NCI-H345 (cell line): ENCODE measurements around the gene RAE1.

ENCODE experiments used
- DNase-seq: peaks from one replicate; lab custom pipeline; 2025; lab: John Stamatoyannopoulos, UW

The RAE1 gene

DNA sequence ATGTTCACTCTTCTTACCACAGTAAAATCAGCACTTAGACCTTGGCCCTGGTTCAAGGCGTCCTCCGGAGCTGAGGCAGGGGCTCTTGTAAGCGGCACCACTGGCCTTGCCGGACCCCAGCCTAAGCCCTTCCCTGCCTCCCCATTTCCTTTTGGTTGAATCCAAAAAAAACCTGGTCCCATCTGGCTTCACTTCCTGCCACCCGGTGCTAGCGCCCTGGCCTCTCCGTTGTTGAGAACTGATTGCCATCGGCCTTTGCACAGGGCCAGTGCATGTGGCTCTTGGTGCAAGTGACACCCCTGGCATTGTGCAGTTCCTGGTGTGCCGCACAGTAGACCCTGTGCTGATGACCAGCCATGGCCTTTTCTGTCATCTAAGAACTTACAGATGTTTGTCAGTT lies 21.1 kb downstream of the RAE1 start:
- DNase-seq = no peak

- DNase-seq = no peak
Measured at GRCh38 chr20:57372581-57373350, 21.7 kb downstream of the RAE1 start.

DNA sequence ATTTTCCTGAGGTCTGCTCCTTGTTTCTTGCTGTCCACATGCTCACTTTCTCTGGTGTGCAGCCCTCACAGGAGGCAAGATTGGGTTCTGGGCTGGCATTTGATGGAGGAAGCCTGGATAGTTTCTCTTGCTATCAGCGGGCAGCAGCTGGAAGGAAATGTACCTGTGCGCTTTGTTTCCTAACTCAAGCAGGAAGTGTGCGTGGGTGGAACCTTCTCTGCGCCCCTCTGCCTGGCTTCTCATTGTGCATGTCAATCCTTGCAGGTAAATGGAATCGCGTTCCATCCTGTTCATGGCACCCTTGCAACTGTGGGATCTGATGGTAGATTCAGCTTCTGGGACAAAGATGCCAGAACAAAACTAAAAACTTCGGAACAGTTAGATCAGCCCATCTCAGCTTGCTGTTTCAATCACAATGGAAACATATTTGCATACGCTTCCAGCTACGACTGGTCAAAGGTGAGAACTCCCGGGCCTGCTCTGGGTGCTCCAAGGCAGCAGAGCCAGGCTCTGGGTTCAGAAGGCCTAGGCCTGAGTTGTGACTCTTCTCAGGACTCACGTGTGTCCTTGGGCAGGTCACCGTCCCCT lies 23.4 kb downstream of the RAE1 start:
- no peak for DNase-seq

- no peak for DNase-seq
Measured at GRCh38 chr20:57374931-57375651, 24.0 kb downstream of the RAE1 start.

- no peak for DNase-seq
Measured at GRCh38 chr20:57375652-57376230, 24.7 kb downstream of the RAE1 start.

GRCh38 chr20:57377350-57377749 lies 26.3 kb downstream of the RAE1 start:
- no peak for DNase-seq

DNA sequence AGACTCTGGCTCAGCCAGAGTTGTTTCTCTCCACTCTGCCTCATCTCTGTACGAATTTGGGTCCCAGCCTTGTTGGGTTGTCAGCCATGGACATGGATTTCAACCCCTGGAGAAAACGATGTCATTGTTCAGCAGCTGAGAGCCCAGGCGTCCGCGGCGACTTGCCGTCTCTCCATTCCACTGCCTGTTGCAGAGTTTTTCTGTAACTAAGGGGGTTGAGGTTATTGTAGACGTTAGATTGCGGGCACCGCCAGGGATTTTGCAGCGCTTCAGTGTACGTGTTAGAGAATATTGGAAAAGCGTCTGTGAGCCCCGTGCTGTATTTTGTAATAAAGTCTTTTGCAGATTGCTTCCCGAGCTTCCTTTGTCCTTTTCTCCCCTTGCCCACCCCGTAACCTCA lies 27.1 kb downstream of the RAE1 start:
- DNase-seq = no peak

GRCh38 chr20:57378646-57379262 lies 27.7 kb downstream of the RAE1 start:
- no peak for DNase-seq

GRCh38 chr20:57379263-57379647 lies 28.2 kb downstream of the RAE1 start:
- DNase-seq = no peak

DNA sequence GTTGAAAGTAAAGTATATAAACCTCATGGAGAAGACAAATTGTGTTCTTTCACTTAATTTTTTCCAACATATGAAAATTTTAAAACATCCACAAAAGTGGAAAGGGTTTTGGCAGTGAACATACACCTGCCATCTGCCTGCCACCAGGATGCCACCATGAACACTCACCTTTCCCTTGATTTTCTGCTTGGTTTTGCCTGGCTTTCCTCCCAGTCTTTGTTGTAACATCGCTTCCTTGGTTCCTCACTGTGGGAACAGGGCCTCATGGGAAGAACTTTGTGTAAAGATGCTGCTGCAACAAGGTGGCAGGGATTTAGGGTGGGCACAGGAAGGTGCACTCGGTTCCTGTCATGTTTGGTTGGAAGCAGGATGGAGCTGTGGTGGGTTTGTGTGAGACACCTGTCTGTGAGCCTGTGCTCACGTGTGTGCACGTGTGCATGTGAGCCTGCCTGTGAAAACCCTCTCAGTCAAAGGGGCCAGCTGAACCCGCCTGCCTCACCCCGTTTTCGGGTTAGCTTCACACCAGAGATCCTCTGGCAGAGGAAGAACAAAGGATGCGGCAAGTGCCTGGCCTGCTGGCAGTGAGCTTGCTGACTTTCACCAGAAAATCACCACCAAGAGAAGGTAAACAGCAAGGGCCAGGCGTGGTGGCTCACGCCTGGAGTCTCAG lies 29.2 kb downstream of the RAE1 start:
- DNase-seq = no peak

DNA sequence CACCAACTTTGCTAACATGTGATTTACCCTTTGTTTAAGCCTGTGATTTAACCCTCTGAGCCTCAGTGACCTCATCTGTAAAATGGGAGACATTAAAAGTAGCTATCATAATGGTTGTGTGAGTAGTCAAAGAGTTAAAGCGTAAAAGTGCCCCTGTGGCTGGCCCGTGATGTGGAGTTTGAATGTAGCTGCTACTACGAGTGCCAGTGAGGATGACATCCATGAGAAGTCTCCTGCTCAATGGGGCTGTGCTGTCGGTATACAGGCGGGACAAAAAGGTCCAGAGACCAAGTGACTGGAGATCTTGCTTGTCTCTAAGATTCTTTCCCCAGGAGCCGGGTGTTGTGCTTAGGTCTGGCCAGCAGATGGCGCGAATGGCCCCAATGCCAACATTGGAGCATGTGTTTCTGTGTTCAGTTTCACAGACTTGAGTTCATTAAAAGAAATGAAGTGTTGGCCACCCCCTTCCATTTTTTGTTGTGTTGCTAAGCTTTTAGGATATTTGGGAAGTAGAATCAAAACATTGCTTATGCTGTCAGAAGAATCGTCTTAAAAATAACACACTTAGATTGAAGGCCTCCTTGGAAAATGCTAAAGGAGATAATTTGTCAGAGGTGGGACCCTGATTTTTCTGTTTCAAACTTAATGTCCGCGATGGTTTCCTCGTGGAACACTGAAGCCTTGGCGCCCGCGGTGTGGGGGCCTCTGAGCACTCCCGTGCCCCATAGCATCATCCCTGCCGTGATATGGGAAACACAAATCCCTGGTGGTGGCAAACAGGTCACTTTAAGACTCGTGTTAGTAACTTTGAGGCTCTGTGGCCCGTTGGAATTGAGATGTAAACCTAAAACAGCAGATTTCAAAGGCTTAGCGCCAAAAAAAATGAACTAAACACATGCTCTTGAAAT lies 30.8 kb downstream of the RAE1 start:
- peak; percentile 80 for DNase-seq

DNA sequence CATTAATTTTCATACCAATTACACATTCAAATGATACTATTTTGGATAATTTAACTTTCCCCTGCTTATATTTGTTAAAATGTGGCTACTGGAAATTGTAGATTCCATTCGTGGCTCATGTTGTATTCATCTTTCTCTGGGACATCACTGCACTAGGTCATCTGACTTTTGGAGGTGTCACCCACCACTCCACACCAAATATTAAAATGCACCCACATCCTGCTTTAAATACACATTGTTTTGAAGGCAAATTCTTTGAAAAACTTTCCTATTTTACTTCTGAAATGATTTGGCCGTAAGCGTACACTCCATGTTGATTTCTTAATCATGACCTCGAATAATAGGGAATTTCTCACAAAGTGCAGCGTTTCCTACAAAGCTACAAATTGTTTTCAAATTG lies 31.5 kb downstream of the RAE1 start:
- no peak for DNase-seq

DNA sequence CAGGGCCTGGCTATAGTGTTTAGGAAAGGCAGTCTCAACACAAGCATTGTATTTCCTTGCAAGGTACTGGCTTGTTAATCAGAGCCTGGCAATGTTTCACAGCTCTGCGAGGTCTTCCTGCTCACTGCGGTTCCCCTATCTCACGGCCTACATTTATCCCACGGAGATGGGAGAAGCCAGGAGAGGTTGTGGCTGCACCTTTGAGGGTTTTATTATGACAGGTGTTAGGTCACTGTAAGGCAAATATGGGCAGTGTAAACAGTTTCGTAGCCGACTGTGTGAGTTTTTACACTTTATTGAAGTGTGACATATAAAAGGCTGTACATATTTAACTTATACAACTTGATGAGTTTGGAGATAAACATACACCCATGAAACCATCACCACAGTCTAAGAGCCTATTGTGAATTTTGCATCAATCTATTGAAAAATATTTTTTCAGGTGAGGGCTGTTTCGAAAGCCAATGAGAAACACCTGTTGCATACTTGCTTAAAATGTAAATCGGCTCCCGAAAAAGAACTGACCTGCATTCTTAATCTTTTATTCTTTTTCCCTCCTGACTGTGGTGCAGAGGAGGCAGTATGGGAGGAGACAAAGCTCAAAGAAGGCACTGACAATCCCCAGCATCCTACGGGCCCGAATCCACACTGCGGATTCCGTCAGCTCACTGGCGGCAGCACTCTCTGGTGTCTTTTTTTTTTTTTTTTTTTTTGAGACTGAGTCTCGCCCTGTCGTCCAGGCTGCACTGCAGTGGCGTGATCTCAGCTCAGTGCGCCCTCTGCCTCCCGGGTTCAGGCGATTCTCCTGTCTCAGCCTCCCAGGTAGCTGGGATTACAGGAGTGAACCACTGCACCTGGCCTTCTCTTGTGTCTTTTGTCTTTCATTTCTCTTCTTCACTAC lies 32.6 kb downstream of the RAE1 start:
- DNase-seq = peak; percentile 39

DNA sequence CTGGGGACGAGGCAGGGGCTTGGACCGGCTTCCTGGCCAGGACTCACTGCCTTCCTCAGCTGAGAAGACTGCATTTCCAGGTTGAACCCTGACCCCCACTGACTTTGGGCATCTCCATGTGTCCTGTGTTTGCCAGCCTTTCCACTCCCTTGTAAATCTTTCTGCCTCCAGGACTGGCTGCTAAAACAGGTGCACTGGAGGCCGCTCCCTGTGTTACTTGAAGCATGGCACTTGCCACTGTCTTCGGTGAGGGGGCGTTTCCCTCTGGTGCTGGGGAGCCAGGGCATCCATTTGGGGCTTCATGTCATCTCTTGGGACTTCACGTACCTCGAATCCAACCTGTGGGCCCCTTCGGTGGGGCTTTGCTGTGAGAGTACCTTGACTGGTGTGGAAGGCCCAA lies 33.4 kb downstream of the RAE1 start:
- no peak for DNase-seq

DNA sequence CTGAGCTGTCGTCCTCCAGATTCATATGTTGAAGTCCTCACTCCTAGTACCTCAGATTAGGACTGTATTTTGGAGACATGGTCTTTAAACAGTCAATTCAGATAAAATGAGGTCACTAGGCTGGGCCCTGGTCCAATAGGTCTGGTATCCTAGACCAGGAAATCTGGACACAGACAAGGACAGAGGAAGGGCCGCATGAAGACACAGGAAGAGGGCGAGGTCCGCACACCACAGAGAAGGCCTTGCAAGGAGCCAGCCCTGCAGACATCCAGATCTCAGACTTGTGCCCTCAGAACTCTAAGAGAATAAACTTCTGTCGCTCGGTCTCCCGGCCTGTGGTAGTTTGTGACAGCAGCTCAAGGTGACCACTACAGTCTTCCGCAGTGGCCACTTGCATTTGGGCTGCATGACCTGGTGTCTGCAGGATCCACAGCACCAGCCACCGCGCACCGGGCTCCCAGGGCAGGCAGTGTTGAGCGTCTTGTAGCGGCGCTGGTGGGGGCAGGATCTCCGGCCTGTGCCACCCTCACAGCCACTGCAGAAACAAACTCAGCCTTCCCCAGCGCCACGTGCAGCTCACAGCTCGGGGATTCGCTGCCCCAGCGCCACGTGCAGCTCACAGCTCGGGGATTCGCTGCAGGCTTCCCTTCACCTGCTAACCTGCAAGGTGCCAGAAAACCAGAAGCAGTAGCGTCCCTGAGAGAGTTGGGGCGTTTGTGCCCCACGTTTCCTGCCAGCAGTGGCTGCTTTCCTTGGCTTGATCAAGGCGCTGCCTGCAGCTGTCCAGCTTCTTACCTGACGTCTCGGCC lies 34.1 kb downstream of the RAE1 start:
- DNase-seq = no peak

- no peak for DNase-seq
Measured at GRCh38 chr20:57385940-57386339, 34.9 kb downstream of the RAE1 start.

DNA sequence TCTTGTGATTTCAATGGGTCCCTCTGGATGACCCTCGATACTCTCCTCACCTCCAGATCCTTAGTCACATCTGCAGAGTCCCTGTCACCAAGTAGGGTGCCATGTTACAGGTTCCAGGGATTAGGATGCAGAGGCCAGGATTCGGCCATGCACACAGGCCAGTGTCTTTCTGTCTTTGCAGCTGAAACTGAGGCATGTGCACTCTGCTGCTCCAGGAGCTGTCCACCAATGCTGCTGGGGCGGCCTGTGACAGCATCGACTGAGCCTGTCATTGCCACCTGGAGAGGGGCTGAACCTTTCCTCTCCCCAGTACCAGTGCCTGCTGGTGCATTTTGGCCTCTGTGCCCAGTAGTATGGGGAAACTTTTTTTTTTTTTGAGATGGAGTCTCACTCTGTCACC lies 35.7 kb downstream of the RAE1 start:
- no peak for DNase-seq

DNA sequence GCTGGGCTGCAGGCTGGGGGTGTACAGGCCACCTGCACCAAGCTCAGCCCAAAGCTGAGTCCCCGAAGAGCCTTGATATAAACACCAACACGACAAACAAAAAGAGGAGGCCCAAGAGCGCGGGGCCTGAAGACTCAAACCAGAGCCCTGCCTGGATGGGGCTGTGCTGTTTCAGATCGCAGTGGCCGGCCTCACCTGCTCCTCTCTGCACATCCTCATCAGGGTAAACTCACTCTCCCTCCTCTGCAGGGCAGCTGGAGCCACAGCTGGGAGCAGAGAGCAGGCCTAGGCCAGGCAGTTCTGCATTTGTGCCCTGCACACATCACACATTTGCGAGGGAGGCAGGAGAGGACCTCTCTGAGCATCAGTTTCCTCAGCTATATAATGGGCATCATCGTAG lies 36.4 kb downstream of the RAE1 start:
- no peak for DNase-seq

DNA sequence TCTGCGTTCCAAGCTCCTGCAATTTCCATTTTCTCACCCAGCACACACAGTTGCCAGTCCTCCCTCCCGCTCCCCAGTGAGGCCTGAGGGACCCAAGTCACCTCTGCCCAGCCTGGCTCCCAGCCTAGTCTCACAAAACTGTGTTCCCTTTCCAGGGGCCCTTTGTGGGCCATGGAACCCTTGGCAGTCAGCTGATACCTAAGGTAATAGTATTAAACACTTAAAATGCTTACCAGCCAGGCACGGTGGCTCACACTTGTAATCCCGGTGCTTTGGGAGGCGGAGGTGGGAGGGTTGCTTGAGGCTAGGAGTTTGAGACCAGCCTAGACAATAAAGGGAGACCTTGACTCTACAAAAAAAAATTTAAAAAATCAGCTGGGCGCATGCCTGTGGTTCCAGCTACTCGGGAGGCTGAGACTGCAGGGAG lies 36.9 kb downstream of the RAE1 start:
- no peak for DNase-seq
